ENCODE results near the gene CLASRP. TPM values are rescaled to one million over a fixed set of nuclear protein-coding genes. Genes with fewer than 3 reads are reported as not detected.

CLASRP gene
- total and polyA plus RNA-seq, 2 of the 8 experiments (the other 6 are each of a cell fraction or from before 2014, with no cell fraction given): 22.3 to 71.7 TPM

DNA sequence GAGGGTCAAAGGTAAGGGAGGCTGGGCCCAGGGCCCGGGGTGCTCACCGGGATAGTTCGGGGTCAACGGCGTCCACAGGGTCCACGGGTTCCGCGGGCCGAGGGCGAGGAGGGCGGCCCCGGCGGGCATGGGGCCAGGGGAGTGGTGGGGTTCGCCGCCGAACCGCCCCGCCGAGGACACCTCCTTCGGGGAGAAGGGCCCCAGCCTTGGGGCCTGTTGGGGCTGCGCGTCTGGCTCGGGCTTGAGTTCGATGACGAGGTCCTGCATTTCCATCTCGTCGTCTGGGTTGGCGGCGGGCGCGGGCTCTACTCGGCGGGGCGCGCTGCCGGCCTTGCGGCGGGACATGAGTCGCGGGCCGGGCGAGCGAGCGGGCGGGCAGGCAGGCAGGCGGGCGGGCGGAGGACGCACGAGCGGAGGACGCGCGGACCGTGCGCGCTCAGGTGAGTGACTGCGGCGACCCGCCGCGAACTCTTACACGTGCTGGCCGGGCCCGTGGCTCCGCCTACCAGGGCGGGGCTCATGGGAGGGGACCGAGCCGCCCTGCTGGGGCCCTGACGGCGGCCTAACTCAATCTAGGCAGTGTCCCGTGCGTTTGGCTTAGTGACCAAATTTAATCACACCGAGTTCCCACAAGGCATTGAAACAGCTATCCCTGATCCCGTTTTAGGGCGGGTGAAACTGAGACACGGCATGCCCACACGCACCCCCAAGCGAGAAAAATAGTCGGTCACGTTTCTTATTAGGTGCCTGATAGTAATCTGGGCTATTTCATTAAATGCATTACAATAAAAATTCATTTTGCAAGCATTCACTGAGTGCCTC is 37.4 kb downstream of the CLASRP start, which contains the start of gene ZNF296 (continued):
- TF ChIP-seq, protein P1, sequence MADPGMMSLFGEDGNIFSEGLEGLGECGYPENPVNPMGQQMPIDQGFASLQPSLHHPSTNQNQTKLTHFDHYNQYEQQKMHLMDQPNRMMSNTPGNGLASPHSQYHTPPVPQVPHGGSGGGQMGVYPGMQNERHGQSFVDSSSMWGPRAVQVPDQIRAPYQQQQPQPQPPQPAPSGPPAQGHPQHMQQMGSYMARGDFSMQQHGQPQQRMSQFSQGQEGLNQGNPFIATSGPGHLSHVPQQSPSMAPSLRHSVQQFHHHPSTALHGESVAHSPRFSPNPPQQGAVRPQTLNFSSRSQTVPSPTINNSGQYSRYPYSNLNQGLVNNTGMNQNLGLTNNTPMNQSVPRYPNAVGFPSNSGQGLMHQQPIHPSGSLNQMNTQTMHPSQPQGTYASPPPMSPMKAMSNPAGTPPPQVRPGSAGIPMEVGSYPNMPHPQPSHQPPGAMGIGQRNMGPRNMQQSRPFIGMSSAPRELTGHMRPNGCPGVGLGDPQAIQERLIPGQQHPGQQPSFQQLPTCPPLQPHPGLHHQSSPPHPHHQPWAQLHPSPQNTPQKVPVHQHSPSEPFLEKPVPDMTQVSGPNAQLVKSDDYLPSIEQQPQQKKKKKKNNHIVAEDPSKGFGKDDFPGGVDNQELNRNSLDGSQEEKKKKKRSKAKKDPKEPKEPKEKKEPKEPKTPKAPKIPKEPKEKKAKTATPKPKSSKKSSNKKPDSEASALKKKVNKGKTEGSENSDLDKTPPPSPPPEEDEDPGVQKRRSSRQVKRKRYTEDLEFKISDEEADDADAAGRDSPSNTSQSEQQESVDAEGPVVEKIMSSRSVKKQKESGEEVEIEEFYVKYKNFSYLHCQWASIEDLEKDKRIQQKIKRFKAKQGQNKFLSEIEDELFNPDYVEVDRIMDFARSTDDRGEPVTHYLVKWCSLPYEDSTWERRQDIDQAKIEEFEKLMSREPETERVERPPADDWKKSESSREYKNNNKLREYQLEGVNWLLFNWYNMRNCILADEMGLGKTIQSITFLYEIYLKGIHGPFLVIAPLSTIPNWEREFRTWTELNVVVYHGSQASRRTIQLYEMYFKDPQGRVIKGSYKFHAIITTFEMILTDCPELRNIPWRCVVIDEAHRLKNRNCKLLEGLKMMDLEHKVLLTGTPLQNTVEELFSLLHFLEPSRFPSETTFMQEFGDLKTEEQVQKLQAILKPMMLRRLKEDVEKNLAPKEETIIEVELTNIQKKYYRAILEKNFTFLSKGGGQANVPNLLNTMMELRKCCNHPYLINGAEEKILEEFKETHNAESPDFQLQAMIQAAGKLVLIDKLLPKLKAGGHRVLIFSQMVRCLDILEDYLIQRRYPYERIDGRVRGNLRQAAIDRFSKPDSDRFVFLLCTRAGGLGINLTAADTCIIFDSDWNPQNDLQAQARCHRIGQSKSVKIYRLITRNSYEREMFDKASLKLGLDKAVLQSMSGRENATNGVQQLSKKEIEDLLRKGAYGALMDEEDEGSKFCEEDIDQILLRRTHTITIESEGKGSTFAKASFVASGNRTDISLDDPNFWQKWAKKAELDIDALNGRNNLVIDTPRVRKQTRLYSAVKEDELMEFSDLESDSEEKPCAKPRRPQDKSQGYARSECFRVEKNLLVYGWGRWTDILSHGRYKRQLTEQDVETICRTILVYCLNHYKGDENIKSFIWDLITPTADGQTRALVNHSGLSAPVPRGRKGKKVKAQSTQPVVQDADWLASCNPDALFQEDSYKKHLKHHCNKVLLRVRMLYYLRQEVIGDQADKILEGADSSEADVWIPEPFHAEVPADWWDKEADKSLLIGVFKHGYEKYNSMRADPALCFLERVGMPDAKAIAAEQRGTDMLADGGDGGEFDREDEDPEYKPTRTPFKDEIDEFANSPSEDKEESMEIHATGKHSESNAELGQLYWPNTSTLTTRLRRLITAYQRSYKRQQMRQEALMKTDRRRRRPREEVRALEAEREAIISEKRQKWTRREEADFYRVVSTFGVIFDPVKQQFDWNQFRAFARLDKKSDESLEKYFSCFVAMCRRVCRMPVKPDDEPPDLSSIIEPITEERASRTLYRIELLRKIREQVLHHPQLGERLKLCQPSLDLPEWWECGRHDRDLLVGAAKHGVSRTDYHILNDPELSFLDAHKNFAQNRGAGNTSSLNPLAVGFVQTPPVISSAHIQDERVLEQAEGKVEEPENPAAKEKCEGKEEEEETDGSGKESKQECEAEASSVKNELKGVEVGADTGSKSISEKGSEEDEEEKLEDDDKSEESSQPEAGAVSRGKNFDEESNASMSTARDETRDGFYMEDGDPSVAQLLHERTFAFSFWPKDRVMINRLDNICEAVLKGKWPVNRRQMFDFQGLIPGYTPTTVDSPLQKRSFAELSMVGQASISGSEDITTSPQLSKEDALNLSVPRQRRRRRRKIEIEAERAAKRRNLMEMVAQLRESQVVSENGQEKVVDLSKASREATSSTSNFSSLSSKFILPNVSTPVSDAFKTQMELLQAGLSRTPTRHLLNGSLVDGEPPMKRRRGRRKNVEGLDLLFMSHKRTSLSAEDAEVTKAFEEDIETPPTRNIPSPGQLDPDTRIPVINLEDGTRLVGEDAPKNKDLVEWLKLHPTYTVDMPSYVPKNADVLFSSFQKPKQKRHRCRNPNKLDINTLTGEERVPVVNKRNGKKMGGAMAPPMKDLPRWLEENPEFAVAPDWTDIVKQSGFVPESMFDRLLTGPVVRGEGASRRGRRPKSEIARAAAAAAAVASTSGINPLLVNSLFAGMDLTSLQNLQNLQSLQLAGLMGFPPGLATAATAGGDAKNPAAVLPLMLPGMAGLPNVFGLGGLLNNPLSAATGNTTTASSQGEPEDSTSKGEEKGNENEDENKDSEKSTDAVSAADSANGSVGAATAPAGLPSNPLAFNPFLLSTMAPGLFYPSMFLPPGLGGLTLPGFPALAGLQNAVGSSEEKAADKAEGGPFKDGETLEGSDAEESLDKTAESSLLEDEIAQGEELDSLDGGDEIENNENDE (IDR thresholded peaks at IDR 0.05; ENCODE audit: insufficient replicate concordance, low read length): no peak
- TF ChIP-seq HDAC6 (IDR thresholded peaks at IDR 0.05; ENCODE audit: low read depth, low read length) (no peak), YY1 (IDR thresholded peaks at IDR 0.05; ENCODE audit: low read depth, low read length) (no peak), JUN (IDR thresholded peaks at IDR 0.05; ENCODE audit: low read depth, low read length) (no peak), JUND (IDR thresholded peaks at IDR 0.05; ENCODE audit: low read length) (no peak), KDM4A (IDR thresholded peaks at IDR 0.05; ENCODE audit: low read depth, low read length, severe bottlenecking) (peak; percentile 23), BCL11A (IDR thresholded peaks at IDR 0.05; ENCODE audit: low read depth in 2 of 2, low read length in 2 of 2) (no peak), NANOG (IDR thresholded peaks at IDR 0.05; ENCODE audit: insufficient read depth, low read depth, low read length, poor library complexity, severe bottlenecking) (no peak), SIRT6 (IDR thresholded peaks at IDR 0.05; ENCODE audit: low read length) (no peak)
- TF ChIP-seq, protein P2, sequence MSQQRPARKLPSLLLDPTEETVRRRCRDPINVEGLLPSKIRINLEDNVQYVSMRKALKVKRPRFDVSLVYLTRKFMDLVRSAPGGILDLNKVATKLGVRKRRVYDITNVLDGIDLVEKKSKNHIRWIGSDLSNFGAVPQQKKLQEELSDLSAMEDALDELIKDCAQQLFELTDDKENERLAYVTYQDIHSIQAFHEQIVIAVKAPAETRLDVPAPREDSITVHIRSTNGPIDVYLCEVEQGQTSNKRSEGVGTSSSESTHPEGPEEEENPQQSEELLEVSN (IDR thresholded peaks at IDR 0.05): peak; percentile 37

Data from H1 (cell line).